PC-9 (cell line): ENCODE data around the gene SRGAP3.

Experiments used
- EZH2 ChIP-seq: fragments of 200-600 bp; sonication (generic); IDR thresholded peaks from 2 replicates; pipeline ENCODE4 v1.8.0; 2017; ENCODE audit warnings: antibody characterized with exemption, low read depth
- TF ChIP-seq, protein P1 (sequence below): fragments of 200-600 bp; sonication (generic); conservative IDR thresholded peaks from 2 replicates; pipeline ENCODE4 v1.6.1; 2017; ENCODE audit warnings: mixed run types, antibody characterized with exemption, mild to moderate bottlenecking, moderate library complexity

DNA sequence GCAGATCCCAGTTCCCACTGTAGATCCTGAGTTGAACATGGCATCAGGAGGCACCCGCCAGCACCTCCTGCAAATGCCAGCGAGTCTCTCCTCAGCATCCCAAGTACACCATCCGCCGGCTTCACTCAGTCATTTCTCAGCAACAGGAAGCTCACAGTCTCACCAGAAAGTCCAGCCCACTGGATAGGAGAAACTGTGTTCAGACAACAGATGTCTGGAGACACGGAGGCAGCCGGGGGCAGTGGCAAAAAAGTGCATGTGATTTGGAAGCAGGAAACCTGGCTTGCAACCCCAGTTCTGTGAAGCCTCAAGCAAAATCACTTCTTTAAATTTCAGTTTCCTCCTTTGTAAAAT lies 68.7 kb downstream of the SRGAP3 start:
- TF ChIP-seq, protein P1, sequence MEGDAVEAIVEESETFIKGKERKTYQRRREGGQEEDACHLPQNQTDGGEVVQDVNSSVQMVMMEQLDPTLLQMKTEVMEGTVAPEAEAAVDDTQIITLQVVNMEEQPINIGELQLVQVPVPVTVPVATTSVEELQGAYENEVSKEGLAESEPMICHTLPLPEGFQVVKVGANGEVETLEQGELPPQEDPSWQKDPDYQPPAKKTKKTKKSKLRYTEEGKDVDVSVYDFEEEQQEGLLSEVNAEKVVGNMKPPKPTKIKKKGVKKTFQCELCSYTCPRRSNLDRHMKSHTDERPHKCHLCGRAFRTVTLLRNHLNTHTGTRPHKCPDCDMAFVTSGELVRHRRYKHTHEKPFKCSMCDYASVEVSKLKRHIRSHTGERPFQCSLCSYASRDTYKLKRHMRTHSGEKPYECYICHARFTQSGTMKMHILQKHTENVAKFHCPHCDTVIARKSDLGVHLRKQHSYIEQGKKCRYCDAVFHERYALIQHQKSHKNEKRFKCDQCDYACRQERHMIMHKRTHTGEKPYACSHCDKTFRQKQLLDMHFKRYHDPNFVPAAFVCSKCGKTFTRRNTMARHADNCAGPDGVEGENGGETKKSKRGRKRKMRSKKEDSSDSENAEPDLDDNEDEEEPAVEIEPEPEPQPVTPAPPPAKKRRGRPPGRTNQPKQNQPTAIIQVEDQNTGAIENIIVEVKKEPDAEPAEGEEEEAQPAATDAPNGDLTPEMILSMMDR: no peak
- TF ChIP-seq EZH2: no peak
